Bronchial epithelial cell (primary cell): ENCODE results near the gene SEMA3A. TPM values are rescaled to one million over a fixed set of nuclear protein-coding genes. Genes with fewer than 3 reads are reported as not detected.

Source experiments
- DNase-seq: peaks from one replicate; pipeline ENCODE4 v3.0.0-alpha.2; 2010; ENCODE audit warnings: low read depth
- FAIRE-seq: peaks from 2 replicates; lab custom pipeline; 2011; peaks lifted over from hg19 to GRCh38; lab: Jason Lieb, UNC
- H3K27me3 ChIP-seq: 2 replicates; pipeline ENCODE4 v1.5.1; 2011; ENCODE audit warnings: low read length; ENCODE audit not compliant: control insufficient read depth, insufficient read depth
- H3K36me3 ChIP-seq: 2 replicates; pipeline ENCODE4 v1.5.1; 2011; ENCODE audit warnings: low read length; ENCODE audit not compliant: control insufficient read depth, insufficient read depth
- H3K4me3 ChIP-seq: 2 replicates; pipeline ENCODE4 v1.5.1; 2011; ENCODE audit warnings: mild to moderate bottlenecking, low read depth, low read length, control low read depth
- total RNA-seq: library from RNA; depleted of rRNA; stranded (reverse); fragments of >200 nt; gene quantifications from 2 replicates; pipeline ENCODE4 v1.2.1, GENCODE V29; 2014
- TF ChIP-seq, protein P1 (sequence below): IDR thresholded peaks from 2 replicates; pipeline ENCODE4 v1.5.1; 2011; ENCODE audit warnings: mild to moderate bottlenecking, moderate library complexity, low read length, control low read depth, inconsistent platforms; ENCODE audit not compliant: insufficient read depth, severe bottlenecking

SEMA3A gene
- total RNA-seq, 1 donor from 2014 or later = 57.7 TPM

GRCh38 chr7:84108787-84109186 is 85.8 kb downstream of the SEMA3A start:
- FAIRE-seq (no peak), DNase-seq (peak; percentile 83)
- TF ChIP-seq, protein P1, sequence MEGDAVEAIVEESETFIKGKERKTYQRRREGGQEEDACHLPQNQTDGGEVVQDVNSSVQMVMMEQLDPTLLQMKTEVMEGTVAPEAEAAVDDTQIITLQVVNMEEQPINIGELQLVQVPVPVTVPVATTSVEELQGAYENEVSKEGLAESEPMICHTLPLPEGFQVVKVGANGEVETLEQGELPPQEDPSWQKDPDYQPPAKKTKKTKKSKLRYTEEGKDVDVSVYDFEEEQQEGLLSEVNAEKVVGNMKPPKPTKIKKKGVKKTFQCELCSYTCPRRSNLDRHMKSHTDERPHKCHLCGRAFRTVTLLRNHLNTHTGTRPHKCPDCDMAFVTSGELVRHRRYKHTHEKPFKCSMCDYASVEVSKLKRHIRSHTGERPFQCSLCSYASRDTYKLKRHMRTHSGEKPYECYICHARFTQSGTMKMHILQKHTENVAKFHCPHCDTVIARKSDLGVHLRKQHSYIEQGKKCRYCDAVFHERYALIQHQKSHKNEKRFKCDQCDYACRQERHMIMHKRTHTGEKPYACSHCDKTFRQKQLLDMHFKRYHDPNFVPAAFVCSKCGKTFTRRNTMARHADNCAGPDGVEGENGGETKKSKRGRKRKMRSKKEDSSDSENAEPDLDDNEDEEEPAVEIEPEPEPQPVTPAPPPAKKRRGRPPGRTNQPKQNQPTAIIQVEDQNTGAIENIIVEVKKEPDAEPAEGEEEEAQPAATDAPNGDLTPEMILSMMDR = no peak

GRCh38 chr7:84108119-84108518 is 86.5 kb downstream of the SEMA3A start:
- TF ChIP-seq, protein P1 = no peak
- no peak overlapping the region for H3K4me3 ChIP-seq
- FAIRE-seq (no peak), DNase-seq (no peak)
- no peaks in the 10 kb centered on the region for H3K27me3 ChIP-seq
- no peaks in the 10 kb centered on the region for H3K36me3 ChIP-seq

More at GRCh38 chr7:84108787-84109186, 85.8 kb downstream of the SEMA3A start:
- Histone ChIP-seq H3K27me3 (no peaks in the 10 kb centered on the region), H3K36me3 (no peaks in the 10 kb centered on the region), H3K4me3 (no peak overlapping the region)

- H3K27me3 ChIP-seq = no peaks in the 10 kb centered on the region
- DNase-seq (peak; percentile 34), FAIRE-seq (no peak)
- no peaks in the 10 kb centered on the region for H3K36me3 ChIP-seq
- TF ChIP-seq, protein P1 = no peak
- no peak overlapping the region for H3K4me3 ChIP-seq
Measured at GRCh38 chr7:84107259-84107658, 87.3 kb downstream of the SEMA3A start.

DNA sequence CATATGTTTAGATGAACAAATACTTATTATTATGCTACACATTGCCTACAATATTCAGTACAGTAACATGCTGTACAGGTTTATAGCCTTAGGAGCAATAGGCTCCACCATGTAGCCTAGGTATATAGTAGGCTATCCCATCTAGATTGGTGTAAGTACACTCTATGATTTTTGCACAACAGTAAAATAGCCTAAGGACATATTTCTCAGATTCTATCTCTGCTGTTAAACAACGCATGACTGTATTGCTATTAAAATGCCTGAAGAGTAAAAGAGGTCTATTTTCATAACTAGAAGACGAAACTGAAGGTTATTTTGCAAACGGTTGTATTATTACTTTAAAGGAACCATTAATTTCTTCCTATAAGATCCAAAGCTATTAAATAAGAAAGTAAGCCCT is 88.3 kb downstream of the SEMA3A start:
- no peaks in the 10 kb centered on the region for H3K36me3 ChIP-seq
- FAIRE-seq = no peak
- no peak for DNase-seq
- H3K27me3 ChIP-seq = no peaks in the 10 kb centered on the region
- H3K4me3 ChIP-seq = no peak overlapping the region
- TF ChIP-seq, protein P1 = no peak

GRCh38 chr7:84105586-84105985 is 89.0 kb downstream of the SEMA3A start:
- FAIRE-seq (no peak), DNase-seq (no peak)
- Histone ChIP-seq H3K27me3 (no peaks in the 10 kb centered on the region), H3K4me3 (no peak overlapping the region), H3K36me3 (no peaks in the 10 kb centered on the region)
- TF ChIP-seq, protein P1 = no peak

DNA sequence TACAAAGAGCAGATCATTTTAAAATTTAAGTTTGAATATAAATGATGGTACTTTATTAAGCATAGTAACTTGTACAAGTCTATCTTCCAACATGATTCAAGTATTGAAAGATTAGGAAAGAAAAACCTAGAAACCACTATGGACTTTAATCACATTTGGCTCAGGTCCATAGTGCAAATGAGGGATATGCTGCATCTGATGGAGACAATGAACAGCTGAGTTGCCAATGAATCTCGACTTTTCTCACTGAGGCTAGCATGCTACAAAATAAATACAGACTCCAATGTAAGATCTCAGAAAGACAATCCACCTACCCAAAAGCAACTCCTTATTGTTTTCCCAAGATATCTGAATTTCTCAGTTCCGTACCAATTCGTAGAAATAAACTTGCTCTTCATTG is 89.8 kb downstream of the SEMA3A start:
- FAIRE-seq (no peak), DNase-seq (no peak)
- Histone ChIP-seq H3K4me3 (no peak overlapping the region), H3K27me3 (no peaks in the 10 kb centered on the region), H3K36me3 (no peaks in the 10 kb centered on the region)
- TF ChIP-seq, protein P1 = no peak
